GM12891 (cell line): ENCODE results near the gene NPIPA2.
"Not testable (repeated sequence)": the region's sequence is repeated elsewhere in the genome, so short reads cannot be mapped to it uniquely, and the experiment has no call there.

Experiments
- POLR2A ChIP-seq: IDR thresholded peaks from 2 replicates; pipeline ENCODE4 v1.6.1; 2011; ENCODE audit warnings: low read depth, low read length, control low read depth
- POLR2AphosphoS5 ChIP-seq: IDR thresholded peaks from 2 replicates; pipeline ENCODE4 v1.6.1; 2011; ENCODE audit warnings: low read depth, low read length, control low read depth
- POU2F2 ChIP-seq: IDR thresholded peaks from 2 replicates; pipeline ENCODE4 v1.6.1; 2011; ENCODE audit warnings: low read depth, mild to moderate bottlenecking, control low read depth, low read length, moderate library complexity
- SPI1 ChIP-seq: IDR thresholded peaks from 2 replicates; pipeline ENCODE4 v1.6.1; 2011; ENCODE audit warnings: low read depth, low read length, control low read depth
- TAF1 ChIP-seq: IDR thresholded peaks from 2 replicates; pipeline ENCODE4 v1.6.1; 2011; ENCODE audit warnings: low read depth, low read length, control low read depth

DNA sequence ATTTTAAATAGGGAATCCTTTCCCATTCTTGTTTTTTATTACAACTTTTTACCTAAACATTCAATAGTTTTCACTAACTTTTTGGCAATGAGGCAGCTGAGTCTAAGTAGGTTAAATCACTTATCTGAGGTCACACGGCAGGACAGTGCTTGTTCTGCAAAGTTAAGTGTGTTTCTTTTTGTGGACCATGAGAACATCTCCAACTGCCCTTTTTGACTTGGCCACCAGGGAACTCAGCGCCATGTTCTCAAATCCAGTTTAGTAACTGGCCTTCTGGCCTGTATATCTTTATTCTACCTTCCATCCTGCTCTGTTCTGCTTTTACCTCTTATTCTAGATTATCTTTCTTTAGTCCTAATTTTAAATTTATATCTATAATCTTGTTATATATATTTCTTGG is 31.3 kb downstream of the NPIPA2 start:
- TF ChIP-seq SPI1, POLR2A, TAF1, POLR2AphosphoS5, POU2F2: not testable (repeated sequence)
